Stomach (tissue), 4 donors: ENCODE measurements around the gene PRR23E.

Experiments used
- EP300 ChIP-seq: sonication (generic); formaldehyde crosslinking; IDR thresholded peaks from one replicate; pipeline ENCODE4 v1.6.1; 2017; ENCODE audit warnings: antibody characterized with exemption
- POLR2A ChIP-seq, 4 donors: fragments of 450-650 bp; IDR thresholded peaks; one replicate each; pipeline ENCODE4 v1.6.1; 2016; ENCODE audit warnings: antibody characterized with exemption in 4 of 4, control low read depth in 2 of 4, mild to moderate bottlenecking in 1 of 4, moderate library complexity in 1 of 4
- TF ChIP-seq, protein P1 (sequence below), 7 experiments: fragments of 450-650 bp in 4 of 7; fragments of 200-600 bp in 3 of 7; sonication (generic) in 3 of 7; IDR thresholded peaks; one replicate each; pipeline ENCODE4 v1.5.1; 2016 to 2019; ENCODE audit warnings: antibody characterized with exemption in 7 of 7, control low read depth in 2 of 7, mild to moderate bottlenecking in 1 of 7

DNA sequence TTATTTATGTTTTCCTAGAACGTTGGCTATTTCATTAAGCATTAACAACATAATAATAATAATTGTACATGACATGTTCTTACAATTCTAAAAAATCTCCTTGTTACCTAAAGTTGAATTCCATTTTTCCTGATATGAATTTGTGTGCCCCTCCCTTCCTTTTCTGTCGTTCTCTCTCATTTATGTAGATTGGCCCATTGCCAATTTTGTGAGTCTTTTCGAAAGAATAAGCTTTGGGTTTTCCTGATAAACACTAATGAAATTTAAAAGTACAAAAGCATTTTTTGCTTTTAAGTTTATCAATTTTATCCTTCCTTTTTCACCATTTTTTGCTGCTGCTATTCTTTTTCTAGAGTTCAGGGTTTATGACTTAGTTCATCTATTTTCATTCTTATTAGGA is 44.9 kb downstream of the PRR23E start:
- TF ChIP-seq, protein P1, sequence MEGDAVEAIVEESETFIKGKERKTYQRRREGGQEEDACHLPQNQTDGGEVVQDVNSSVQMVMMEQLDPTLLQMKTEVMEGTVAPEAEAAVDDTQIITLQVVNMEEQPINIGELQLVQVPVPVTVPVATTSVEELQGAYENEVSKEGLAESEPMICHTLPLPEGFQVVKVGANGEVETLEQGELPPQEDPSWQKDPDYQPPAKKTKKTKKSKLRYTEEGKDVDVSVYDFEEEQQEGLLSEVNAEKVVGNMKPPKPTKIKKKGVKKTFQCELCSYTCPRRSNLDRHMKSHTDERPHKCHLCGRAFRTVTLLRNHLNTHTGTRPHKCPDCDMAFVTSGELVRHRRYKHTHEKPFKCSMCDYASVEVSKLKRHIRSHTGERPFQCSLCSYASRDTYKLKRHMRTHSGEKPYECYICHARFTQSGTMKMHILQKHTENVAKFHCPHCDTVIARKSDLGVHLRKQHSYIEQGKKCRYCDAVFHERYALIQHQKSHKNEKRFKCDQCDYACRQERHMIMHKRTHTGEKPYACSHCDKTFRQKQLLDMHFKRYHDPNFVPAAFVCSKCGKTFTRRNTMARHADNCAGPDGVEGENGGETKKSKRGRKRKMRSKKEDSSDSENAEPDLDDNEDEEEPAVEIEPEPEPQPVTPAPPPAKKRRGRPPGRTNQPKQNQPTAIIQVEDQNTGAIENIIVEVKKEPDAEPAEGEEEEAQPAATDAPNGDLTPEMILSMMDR (IDR thresholded peaks at IDR 0.05): no peak
- TF ChIP-seq POLR2A (IDR thresholded peaks at IDR 0.05) (no peak), EP300 (no peak)
